ENCODE measurements around the gene UBL7.
"Not testable (repeated sequence)": the region's sequence is repeated elsewhere in the genome, so short reads cannot be mapped to it uniquely, and the experiment has no call there.

The UBL7 gene

GRCh38 chr15:74460871-74461846 is at the start of gene UBL7:
TSS of gene UBL7 (minus strand) at chr15:74461160. CDS start at chr15:74458867, 2,293 bp downstream.
- DNase-seq = peak; percentile 99

GRCh38 chr15:74506515-74506840 is 45.5 kb upstream of the UBL7 start:
- DNase-seq = no peak

- DNase-seq = no peak
These were observed 45.0 kb upstream of the UBL7 start for GRCh38 chr15:74505837-74506514.

GRCh38 chr15:74504836-74505235 is 43.9 kb upstream of the UBL7 start:
- DNase-seq = no peak

GRCh38 chr15:74504418-74504817 is 43.5 kb upstream of the UBL7 start:
- DNase-seq = no peak

- DNase-seq = no peak
These were observed 41.3 kb upstream of the UBL7 start for GRCh38 chr15:74502301-74502700.

- no peak for DNase-seq
These were observed 39.4 kb upstream of the UBL7 start for GRCh38 chr15:74500401-74500800.

- DNase-seq = no peak
These were observed 38.4 kb upstream of the UBL7 start for GRCh38 chr15:74499366-74499765.

GRCh38 chr15:74497584-74497983 is 36.6 kb upstream of the UBL7 start:
- peak; percentile 79 for DNase-seq

- no peak for DNase-seq
These were observed 35.7 kb upstream of the UBL7 start for GRCh38 chr15:74496648-74497047.

- no peak for DNase-seq
These were observed 29.4 kb upstream of the UBL7 start for GRCh38 chr15:74490339-74490689.

- DNase-seq = peak; percentile 89
These were observed 28.8 kb upstream of the UBL7 start for GRCh38 chr15:74489518-74490338.

- no peak for DNase-seq
These were observed 27.8 kb upstream of the UBL7 start for GRCh38 chr15:74488776-74489175.

GRCh38 chr15:74482661-74483060 is 21.7 kb upstream of the UBL7 start:
- no peak for DNase-seq

- DNase-seq = not testable (repeated sequence)
These were observed 19.4 kb upstream of the UBL7 start for GRCh38 chr15:74480364-74480763.

- DNase-seq = not testable (repeated sequence)
These were observed 10.7 kb upstream of the UBL7 start for GRCh38 chr15:74471621-74472020.

- no peak for DNase-seq
These were observed 9.9 kb upstream of the UBL7 start for GRCh38 chr15:74470631-74471395.

- no peak for DNase-seq
These were observed 7.5 kb upstream of the UBL7 start for GRCh38 chr15:74468341-74469032.

- DNase-seq = no peak
These were observed 5.6 kb upstream of the UBL7 start for GRCh38 chr15:74466570-74466969.

- DNase-seq = no peak
These were observed 3.9 kb upstream of the UBL7 start for GRCh38 chr15:74464897-74465296.

- no peak for DNase-seq
These were observed 3.3 kb upstream of the UBL7 start for GRCh38 chr15:74464216-74464615.

GRCh38 chr15:74463634-74464033 is 2.7 kb upstream of the UBL7 start:
- no peak for DNase-seq
